ENCODE data around the gene DNAI2. TPM values are rescaled to one million over a fixed set of nuclear protein-coding genes. Genes with fewer than 3 reads are reported as not detected.
A peak's percentile ranks its signal among the peaks of the same experiment; 100 is the strongest.

Gene DNAI2
- total RNA-seq, 1 donor = not detected

DNA sequence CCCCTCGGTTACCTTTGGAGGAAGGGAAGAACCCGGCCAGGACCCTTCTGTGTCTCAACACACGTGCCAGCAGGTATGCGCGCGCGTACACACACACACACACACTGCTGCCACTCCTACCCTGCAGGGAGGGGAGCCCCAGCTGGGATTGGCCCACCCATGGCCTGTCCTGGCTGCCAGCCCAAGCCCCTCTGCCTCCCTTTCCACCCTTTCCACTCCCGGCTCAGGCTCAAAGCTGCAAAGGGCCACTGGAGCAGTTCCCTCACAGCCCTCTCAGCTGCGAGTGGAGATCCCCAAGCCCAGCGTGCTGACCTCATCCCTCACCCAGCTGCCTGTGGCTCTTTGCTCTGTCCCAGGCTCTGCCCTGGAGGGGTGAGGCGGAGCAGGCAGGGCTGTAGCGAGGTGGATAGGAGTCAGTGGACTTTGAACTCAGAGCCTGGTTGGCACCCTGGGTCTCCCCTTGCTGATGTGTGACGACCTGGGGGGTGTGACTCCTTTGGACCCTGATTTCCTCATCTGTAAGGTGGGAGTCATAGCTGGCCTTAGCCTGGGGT lies 66.5 kb downstream of the DNAI2 start:
- Histone ChIP-seq H3K79me2 (ENCODE audit: insufficient read depth, low read length) (no peaks in the 10 kb centered on the region), H3K27me3 (ENCODE audit: insufficient read depth, low read length) (peaks cover 9% of the 10 kb centered on the region), H3K4me3 (ENCODE audit: insufficient read depth, low read length) (no peak overlapping the region), H3K4me1 (ENCODE audit: insufficient read depth, low read length) (no peaks in the 10 kb centered on the region), H2AFZ (ENCODE audit: low read length) (no peak overlapping the region), H3K27ac (ENCODE audit: low read depth, low read length) (no peak overlapping the region), H3K36me3 (ENCODE audit: insufficient read depth, low read length) (no peaks in the 10 kb centered on the region), H4K20me1 (ENCODE audit: insufficient read depth, low read length) (no peaks in the 10 kb centered on the region), H3K4me2 (ENCODE audit: insufficient read depth, low read length) (no peak overlapping the region), H3K9me3 (ENCODE audit: low read depth, low read length) (no peaks in the 10 kb centered on the region)
- TF ChIP-seq, protein P1, sequence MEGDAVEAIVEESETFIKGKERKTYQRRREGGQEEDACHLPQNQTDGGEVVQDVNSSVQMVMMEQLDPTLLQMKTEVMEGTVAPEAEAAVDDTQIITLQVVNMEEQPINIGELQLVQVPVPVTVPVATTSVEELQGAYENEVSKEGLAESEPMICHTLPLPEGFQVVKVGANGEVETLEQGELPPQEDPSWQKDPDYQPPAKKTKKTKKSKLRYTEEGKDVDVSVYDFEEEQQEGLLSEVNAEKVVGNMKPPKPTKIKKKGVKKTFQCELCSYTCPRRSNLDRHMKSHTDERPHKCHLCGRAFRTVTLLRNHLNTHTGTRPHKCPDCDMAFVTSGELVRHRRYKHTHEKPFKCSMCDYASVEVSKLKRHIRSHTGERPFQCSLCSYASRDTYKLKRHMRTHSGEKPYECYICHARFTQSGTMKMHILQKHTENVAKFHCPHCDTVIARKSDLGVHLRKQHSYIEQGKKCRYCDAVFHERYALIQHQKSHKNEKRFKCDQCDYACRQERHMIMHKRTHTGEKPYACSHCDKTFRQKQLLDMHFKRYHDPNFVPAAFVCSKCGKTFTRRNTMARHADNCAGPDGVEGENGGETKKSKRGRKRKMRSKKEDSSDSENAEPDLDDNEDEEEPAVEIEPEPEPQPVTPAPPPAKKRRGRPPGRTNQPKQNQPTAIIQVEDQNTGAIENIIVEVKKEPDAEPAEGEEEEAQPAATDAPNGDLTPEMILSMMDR (IDR thresholded peaks at IDR 0.05; ENCODE audit: extremely low read depth, low read depth, low read length) = no peak
- DNase-seq (ENCODE audit: insufficient read length, low spot score, missing footprints) = no peak

DNA sequence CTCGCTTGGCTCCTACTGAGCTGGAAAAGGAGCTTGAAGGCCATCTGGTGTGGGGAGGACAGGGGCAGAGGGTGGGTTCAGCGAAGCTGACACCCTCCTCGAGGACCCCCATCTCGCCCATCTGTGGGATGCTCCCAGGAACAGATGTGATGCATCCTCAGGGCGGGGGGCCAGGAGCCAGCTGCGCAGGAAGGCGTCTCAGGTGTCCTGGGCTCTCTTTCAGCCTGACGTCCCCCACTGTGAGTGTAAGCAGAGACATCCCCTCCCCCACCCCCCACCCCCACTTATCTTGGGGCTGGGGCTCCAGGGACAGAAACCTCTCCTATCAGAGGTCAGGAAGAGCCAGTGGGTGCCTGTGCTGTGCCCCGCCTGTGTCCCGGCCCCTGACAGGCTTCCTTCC lies 68.2 kb downstream of the DNAI2 start:
- Histone ChIP-seq H2AFZ (ENCODE audit: low read length) (no peak overlapping the region), H3K4me1 (ENCODE audit: insufficient read depth, low read length) (no peaks in the 10 kb centered on the region), H4K20me1 (ENCODE audit: insufficient read depth, low read length) (no peaks in the 10 kb centered on the region), H3K27me3 (ENCODE audit: insufficient read depth, low read length) (peaks cover 7% of the 10 kb centered on the region), H3K27ac (ENCODE audit: low read depth, low read length) (no peak overlapping the region), H3K36me3 (ENCODE audit: insufficient read depth, low read length) (no peaks in the 10 kb centered on the region), H3K79me2 (ENCODE audit: insufficient read depth, low read length) (no peaks in the 10 kb centered on the region), H3K9me3 (ENCODE audit: low read depth, low read length) (no peaks in the 10 kb centered on the region), H3K4me2 (ENCODE audit: insufficient read depth, low read length) (no peak overlapping the region), H3K4me3 (ENCODE audit: insufficient read depth, low read length) (no peak overlapping the region)
- DNase-seq (ENCODE audit: insufficient read length, low spot score, missing footprints) = no peak
- TF ChIP-seq, protein P1 (IDR thresholded peaks at IDR 0.05; ENCODE audit: extremely low read depth, low read depth, low read length) = no peak

DNA sequence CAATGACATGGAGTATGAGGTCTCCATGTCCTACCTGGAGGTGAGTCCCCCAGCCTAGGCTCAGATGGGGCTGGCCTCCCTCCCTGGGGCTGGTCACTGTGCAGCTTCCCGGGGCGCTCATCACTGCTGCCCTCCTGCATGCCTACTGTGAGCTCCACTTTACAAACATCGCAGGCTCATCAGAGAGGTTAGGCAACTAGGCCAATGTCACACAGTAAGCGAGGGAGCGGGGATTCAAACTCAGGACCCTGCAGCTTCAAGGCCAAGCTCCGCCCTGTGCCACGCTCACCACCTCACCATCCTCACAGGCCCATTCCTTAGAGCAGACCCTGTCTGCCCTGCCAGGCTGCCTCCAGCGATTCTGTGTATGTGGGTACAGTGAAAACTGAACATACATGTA lies 69.1 kb downstream of the DNAI2 start:
- H3K27ac ChIP-seq (ENCODE audit: low read depth, low read length) = no peak overlapping the region
- H4K20me1 ChIP-seq (ENCODE audit: insufficient read depth, low read length) = no peaks in the 10 kb centered on the region
- H3K4me1 ChIP-seq (ENCODE audit: insufficient read depth, low read length) = no peaks in the 10 kb centered on the region
- H2AFZ ChIP-seq (ENCODE audit: low read length) = no peak overlapping the region
- DNase-seq (ENCODE audit: insufficient read length, low spot score, missing footprints) = no peak
- no peaks in the 10 kb centered on the region for H3K79me2 ChIP-seq (ENCODE audit: insufficient read depth, low read length)
- peaks cover 1% of the 10 kb centered on the region for H3K27me3 ChIP-seq (ENCODE audit: insufficient read depth, low read length)
- no peak overlapping the region for H3K4me2 ChIP-seq (ENCODE audit: insufficient read depth, low read length)
- TF ChIP-seq, protein P1 (IDR thresholded peaks at IDR 0.05; ENCODE audit: extremely low read depth, low read depth, low read length) = no peak
- H3K36me3 ChIP-seq (ENCODE audit: insufficient read depth, low read length) = no peaks in the 10 kb centered on the region
- H3K4me3 ChIP-seq (ENCODE audit: insufficient read depth, low read length) = no peak overlapping the region
- H3K9me3 ChIP-seq (ENCODE audit: low read depth, low read length) = no peaks in the 10 kb centered on the region

DNA sequence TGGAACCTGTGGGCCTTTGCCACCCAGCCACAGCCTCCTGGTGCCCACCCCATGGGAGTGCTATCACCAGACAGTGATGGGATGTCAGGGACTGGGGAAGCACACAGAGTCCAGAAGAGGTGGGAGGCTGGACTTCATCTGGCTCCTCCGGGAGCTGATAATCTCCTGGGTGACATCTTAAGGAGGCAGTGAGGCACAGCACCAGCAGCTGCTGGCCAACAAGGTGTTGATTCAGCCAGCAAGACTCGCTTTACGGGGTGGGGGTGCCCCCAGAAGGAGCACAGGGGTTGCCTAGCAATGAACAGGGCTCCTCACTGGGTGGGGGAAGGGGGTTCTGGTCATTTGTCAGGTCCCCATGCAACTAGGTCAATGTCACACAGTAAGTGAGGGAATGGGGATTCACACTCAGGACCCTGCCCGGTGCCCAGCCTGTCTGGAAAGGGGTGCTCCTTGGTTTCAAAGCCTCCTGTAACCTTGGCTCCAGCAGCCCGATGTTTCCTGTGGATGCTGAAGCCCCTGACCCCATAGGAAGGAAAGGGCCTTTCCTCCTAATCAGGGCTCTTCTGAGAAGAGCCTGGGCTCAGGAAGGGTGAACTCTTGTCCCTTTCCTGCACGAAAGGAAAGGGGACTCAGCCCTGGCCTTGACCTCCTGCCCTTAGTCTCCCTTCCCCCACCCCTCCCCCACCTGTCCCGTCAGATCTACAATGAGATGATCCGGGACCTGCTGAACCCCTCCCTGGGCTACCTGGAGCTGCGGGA lies 69.7 kb downstream of the DNAI2 start:
- TF ChIP-seq, protein P1 (IDR thresholded peaks at IDR 0.05; ENCODE audit: extremely low read depth, low read depth, low read length) = no peak
- Histone ChIP-seq H3K36me3 (ENCODE audit: insufficient read depth, low read length) (no peaks in the 10 kb centered on the region), H2AFZ (ENCODE audit: low read length) (no peak overlapping the region), H3K4me1 (ENCODE audit: insufficient read depth, low read length) (no peaks in the 10 kb centered on the region), H3K9me3 (ENCODE audit: low read depth, low read length) (no peaks in the 10 kb centered on the region), H4K20me1 (ENCODE audit: insufficient read depth, low read length) (no peaks in the 10 kb centered on the region), H3K27ac (ENCODE audit: low read depth, low read length) (no peak overlapping the region), H3K4me3 (ENCODE audit: insufficient read depth, low read length) (no peak overlapping the region), H3K27me3 (ENCODE audit: insufficient read depth, low read length) (no peaks in the 10 kb centered on the region), H3K79me2 (ENCODE audit: insufficient read depth, low read length) (no peaks in the 10 kb centered on the region), H3K4me2 (ENCODE audit: insufficient read depth, low read length) (no peak overlapping the region)
- DNase-seq (ENCODE audit: insufficient read length, low spot score, missing footprints) = peak; percentile 88
